ENCODE data around the gene CNPY3.
A peak's percentile ranks its signal among the peaks of the same experiment; 100 is the strongest.

The CNPY3 gene

GRCh38 chr6:42915732-42916131 is 13.5 kb upstream of the CNPY3 start, which contains the start of gene PTCRA:
TSS of gene PTCRA (plus strand) at chr6:42916053. CDS start at chr6:42916070, 17 bp downstream.
- H3K9ac ChIP-seq (ENCODE audit: low read length): no peak within 1 kb of the TSS
- TF ChIP-seq CTCF (IDR thresholded peaks at IDR 0.05; ENCODE audit: low read length) (no peak), EZH2 (IDR thresholded peaks at IDR 0.05; ENCODE audit: borderline replicate concordance, low read length) (no peak)
- peaks cover 9% of the 10 kb centered on the region for H3K4me1 ChIP-seq (ENCODE audit: insufficient read depth, low read length, severe bottlenecking)
- no peaks in the 10 kb centered on the region for H3K27me3 ChIP-seq (ENCODE audit: insufficient read depth, low read length)
- H3K9me2 ChIP-seq (ENCODE audit: low read depth, low read length): no peaks in the 10 kb centered on the region
- no peaks in the 10 kb centered on the region for H4K20me1 ChIP-seq (ENCODE audit: insufficient read depth, low read length)
- no peaks in the 10 kb centered on the region for H3K79me2 ChIP-seq (ENCODE audit: insufficient read depth, low read length)
- H3K9me3 ChIP-seq (ENCODE audit: low read length): no peaks in the 10 kb centered on the region
- no peaks in the 10 kb centered on the region for H3K36me3 ChIP-seq (ENCODE audit: insufficient read depth, low read length)
- no peak within 1 kb of the TSS; the same call in 1 of the 2 replicates for H3K4me2 ChIP-seq (ENCODE audit: low read length)
- no peak within 1 kb of the TSS for H3K4me3 ChIP-seq (ENCODE audit: low read depth, low read length, poor library complexity, severe bottlenecking)
- no peak within 1 kb of the TSS for H2AFZ ChIP-seq (ENCODE audit: low read length)
- no peaks in the 10 kb centered on the region for H3F3A ChIP-seq (ENCODE audit: insufficient read depth, low read length)
- peak within 1 kb of the TSS; percentile 39 for H3K27ac ChIP-seq (ENCODE audit: low read depth, low read length, poor library complexity, severe bottlenecking)

GRCh38 chr6:42916288-42916687 is 13.0 kb upstream of the CNPY3 start:
- no peak for TF ChIP-seq EZH2 (IDR thresholded peaks at IDR 0.05; ENCODE audit: borderline replicate concordance, low read length)
- Histone ChIP-seq H3K9me3 (ENCODE audit: low read length) (no peaks in the 10 kb centered on the region), H4K20me1 (ENCODE audit: insufficient read depth, low read length) (no peaks in the 10 kb centered on the region), H3K9me2 (ENCODE audit: low read depth, low read length) (no peaks in the 10 kb centered on the region), H2AFZ (ENCODE audit: low read length) (no peak overlapping the region), H3K9ac (ENCODE audit: low read length) (no peak overlapping the region), H3K36me3 (ENCODE audit: insufficient read depth, low read length) (no peaks in the 10 kb centered on the region), H3K4me2 (ENCODE audit: low read length) (no peak overlapping the region), H3K4me1 (ENCODE audit: insufficient read depth, low read length, severe bottlenecking) (peaks cover 9% of the 10 kb centered on the region), H3K79me2 (ENCODE audit: insufficient read depth, low read length) (no peaks in the 10 kb centered on the region), H3F3A (ENCODE audit: insufficient read depth, low read length) (no peaks in the 10 kb centered on the region), H3K4me3 (ENCODE audit: low read depth, low read length, poor library complexity, severe bottlenecking) (no peak overlapping the region), H3K27ac (ENCODE audit: low read depth, low read length, poor library complexity, severe bottlenecking) (no peak overlapping the region), H3K27me3 (ENCODE audit: insufficient read depth, low read length) (no peaks in the 10 kb centered on the region)

- Histone ChIP-seq H2AFZ (ENCODE audit: low read length) (no peak overlapping the region), H3K9me2 (ENCODE audit: low read depth, low read length) (no peaks in the 10 kb centered on the region), H3K4me3 (ENCODE audit: low read depth, low read length, poor library complexity, severe bottlenecking) (no peak overlapping the region), H4K20me1 (ENCODE audit: insufficient read depth, low read length) (no peaks in the 10 kb centered on the region), H3K27me3 (ENCODE audit: insufficient read depth, low read length) (no peaks in the 10 kb centered on the region), H3K9ac (ENCODE audit: low read length) (no peak overlapping the region), H3K36me3 (ENCODE audit: insufficient read depth, low read length) (no peaks in the 10 kb centered on the region), H3K4me1 (ENCODE audit: insufficient read depth, low read length, severe bottlenecking) (no peaks in the 10 kb centered on the region), H3K9me3 (ENCODE audit: low read length) (no peaks in the 10 kb centered on the region), H3F3A (ENCODE audit: insufficient read depth, low read length) (no peaks in the 10 kb centered on the region), H3K79me2 (ENCODE audit: insufficient read depth, low read length) (no peaks in the 10 kb centered on the region), H3K27ac (ENCODE audit: low read depth, low read length, poor library complexity, severe bottlenecking) (no peak overlapping the region), H3K4me2 (ENCODE audit: low read length) (no peak overlapping the region)
- TF ChIP-seq CTCF (IDR thresholded peaks at IDR 0.05; ENCODE audit: low read length) (no peak), EZH2 (IDR thresholded peaks at IDR 0.05; ENCODE audit: borderline replicate concordance, low read length) (no peak)
Measured at GRCh38 chr6:42921801-42922200, 7.5 kb upstream of the CNPY3 start.

- TF ChIP-seq CTCF (IDR thresholded peaks at IDR 0.05; ENCODE audit: low read length) (no peak), EZH2 (IDR thresholded peaks at IDR 0.05; ENCODE audit: borderline replicate concordance, low read length) (no peak)
- no peak overlapping the region for H2AFZ ChIP-seq (ENCODE audit: low read length)
- H3K27me3 ChIP-seq (ENCODE audit: insufficient read depth, low read length): no peaks in the 10 kb centered on the region
- no peaks in the 10 kb centered on the region for H3K79me2 ChIP-seq (ENCODE audit: insufficient read depth, low read length)
- H3F3A ChIP-seq (ENCODE audit: insufficient read depth, low read length): no peaks in the 10 kb centered on the region
- no peak overlapping the region for H3K27ac ChIP-seq (ENCODE audit: low read depth, low read length, poor library complexity, severe bottlenecking)
- no peaks in the 10 kb centered on the region for H3K9me3 ChIP-seq (ENCODE audit: low read length)
- no peak overlapping the region for H3K9ac ChIP-seq (ENCODE audit: low read length)
- H3K4me1 ChIP-seq (ENCODE audit: insufficient read depth, low read length, severe bottlenecking): peaks cover 8% of the 10 kb centered on the region
- no peak overlapping the region for H3K4me2 ChIP-seq (ENCODE audit: low read length)
- H4K20me1 ChIP-seq (ENCODE audit: insufficient read depth, low read length): no peaks in the 10 kb centered on the region
- H3K9me2 ChIP-seq (ENCODE audit: low read depth, low read length): no peaks in the 10 kb centered on the region
- H3K36me3 ChIP-seq (ENCODE audit: insufficient read depth, low read length): no peaks in the 10 kb centered on the region
- H3K4me3 ChIP-seq (ENCODE audit: low read depth, low read length, poor library complexity, severe bottlenecking): no peak overlapping the region
Measured at GRCh38 chr6:42923666-42924065, 5.6 kb upstream of the CNPY3 start.
